GM23248 (cell line): ENCODE measurements around the gene POLR1A.

Source experiments
- EZH2 ChIP-seq: fragments of 200-600 bp; sonication (generic); IDR thresholded peaks from 2 replicates; pipeline ENCODE4 v1.6.1; 2018; ENCODE audit warnings: antibody characterized with exemption, mild to moderate bottlenecking; ENCODE audit not compliant: insufficient read depth, poor library complexity, severe bottlenecking
- EZH2phosphoT487 ChIP-seq: fragments of 200-600 bp; sonication (generic); IDR thresholded peaks from 2 replicates; pipeline ENCODE4 v1.6.1; 2018; ENCODE audit warnings: antibody characterized with exemption, moderate library complexity, mild to moderate bottlenecking, low read depth; ENCODE audit not compliant: insufficient read depth

DNA sequence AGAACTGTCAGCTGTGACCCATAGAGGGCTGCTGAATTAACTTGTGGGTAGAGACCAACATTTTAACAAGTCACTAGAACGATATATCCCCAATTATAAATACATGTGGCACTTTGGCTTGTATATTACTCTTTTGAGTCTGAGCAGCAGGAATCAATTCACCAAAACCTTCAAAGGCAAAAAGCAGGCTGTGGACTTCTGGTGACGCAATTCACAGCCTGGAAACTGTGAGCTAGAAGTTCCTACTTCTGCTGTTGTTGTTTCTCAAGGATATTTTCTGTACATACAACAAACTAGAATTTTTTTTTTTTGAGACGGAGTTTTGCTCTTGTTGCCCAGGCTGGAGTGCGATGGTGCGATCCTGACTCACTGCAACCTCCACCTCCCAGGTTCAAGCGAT is 37.6 kb upstream of the POLR1A start:
- TF ChIP-seq EZH2phosphoT487 (no peak), EZH2 (no peak)
